ENCODE results near the gene CCDC187.

CCDC187 gene

DNA sequence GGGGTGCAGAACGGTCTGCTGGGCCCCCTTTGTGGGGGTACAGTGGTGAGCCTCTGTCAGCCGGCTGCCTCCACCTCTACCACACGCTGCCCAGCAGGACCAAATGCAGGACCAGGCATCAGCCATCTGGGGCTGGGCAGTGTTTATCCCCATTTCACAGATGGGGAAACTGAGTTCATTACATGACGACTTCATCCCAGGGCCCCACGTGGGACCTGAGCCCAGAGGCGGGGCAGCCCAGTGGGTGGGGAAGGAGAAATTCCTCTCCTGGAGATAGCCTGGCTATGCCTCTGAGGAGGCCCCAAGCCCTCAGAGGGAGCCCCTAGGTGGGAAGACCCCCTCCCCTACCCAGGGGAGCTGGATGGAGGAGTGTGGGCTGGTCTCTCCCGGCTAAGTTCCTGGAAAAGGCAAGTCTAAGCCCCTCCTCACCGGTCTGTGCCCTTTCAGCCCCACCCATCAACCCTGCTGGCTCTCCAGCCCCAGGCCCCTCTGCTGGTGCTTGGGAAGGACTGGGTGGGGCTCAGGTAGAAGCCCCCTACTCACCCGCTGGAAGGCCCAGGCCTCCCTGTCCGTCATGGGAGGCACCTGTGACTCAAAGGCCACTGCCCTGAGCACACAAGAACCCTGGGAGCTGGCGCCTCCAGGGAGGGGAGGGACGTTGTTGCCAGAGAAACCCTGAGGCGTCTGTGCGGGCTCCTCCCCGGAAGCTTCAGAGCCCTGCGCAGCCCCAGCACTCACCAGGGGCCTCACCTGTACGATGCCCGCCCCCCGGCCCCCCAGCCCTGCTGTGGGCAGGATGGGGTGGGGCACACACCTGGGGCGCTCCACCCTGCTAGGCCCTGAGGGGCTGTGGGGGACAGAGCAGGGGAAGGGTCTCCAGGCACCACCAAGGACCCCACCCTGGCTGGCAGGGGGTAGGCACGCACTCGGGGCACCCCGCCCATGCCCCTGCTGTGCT lies 7.4 kb upstream of the CCDC187 start:
- no peak for DNase-seq

DNA sequence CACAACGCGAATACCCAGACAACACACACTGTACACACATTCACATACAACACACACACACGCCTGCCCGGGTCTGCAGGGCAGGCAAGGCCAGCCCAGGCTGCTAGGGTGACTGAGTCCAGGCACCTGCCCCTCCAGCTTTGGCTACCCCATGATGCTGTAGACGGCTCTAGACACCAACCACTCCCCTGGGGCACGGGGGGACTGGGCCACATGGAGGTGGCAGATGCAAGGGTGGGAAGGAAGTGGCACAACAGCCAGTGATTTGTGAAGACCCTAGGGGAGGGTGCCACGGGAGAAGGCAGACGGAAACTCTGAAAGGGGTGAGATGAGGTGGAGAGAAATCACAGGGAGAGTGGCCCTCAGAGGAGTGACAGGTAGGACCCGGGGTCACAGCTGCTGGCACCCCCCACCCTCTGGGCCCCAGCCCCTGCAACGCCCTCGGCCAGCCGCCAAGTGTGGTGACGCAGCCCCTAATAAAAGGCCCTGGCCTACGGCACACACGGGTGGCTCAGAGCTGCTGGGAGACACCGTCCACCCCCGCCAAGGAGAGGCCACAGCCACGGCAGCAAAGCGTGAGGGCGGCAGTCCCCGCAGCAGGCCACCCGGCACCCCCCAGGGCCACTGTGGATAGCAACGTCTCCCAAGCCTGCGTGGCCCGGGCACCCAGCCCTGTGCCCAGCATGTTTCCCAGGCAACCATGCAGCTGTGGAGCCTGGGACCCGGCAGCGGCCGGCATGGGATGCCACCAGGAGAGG lies 6.6 kb upstream of the CCDC187 start:
- no peak for DNase-seq

DNA sequence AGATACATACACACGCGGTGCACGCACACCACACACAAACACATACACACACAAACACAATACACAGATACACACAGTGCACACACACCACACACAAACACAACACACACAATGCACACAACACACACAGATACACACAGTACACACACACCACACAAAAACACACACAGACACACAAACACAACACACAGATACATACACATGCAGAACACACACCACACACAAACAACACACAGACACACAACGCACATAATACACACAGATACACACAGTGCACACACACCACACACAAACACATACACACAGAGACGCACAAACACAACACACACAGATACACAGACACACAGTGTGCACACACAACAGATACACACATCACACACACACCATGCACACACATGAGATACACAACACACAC lies 5.9 kb upstream of the CCDC187 start:
- DNase-seq, result no peak

DNA sequence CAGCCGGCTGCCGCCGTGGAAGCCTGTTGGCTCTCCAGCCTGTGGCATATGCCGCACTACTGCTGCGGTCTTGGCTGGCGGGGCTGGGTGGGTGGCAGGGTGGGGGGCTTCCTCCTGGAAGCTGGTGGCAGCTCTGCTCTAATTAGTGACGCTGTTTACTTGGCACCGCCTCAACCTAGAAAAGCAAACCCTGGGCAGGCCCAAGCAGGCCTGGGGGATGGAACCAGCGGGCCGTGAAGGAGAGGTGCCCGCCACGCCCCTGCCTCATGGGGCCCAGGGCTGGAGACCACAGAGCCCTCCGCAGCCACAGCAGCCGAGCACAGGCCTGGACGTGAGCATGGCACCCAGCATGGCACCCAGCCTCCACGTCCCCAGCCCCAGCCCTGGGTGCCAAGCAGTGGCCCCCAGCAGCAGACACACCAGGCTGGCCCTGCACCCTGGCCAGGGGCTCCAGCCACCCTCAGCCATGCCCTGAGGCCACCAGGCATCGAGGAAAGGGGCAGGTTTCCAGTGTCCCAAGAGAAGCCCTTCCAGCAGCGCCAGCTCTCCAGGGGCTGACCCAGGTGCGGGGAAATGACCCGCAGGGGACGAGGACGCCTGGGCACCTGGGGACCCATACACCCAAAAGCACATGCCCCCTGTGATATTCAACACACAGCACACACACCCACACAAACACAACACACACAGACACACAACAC lies 5.4 kb upstream of the CCDC187 start:
- peak; percentile 94 for DNase-seq

DNA sequence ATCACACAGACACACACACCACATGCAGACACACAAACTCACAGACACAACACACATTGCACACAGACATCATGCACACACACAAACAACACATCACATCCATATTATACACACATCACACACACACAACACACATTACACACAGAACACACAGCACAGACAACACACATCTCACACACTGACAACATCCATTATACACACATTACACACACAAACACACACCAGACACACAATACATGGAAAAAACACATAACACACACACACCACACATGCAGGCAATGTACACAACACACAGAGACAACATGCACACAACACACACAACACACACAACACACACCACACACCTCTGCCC lies 4.8 kb upstream of the CCDC187 start:
- no peak for DNase-seq

DNA sequence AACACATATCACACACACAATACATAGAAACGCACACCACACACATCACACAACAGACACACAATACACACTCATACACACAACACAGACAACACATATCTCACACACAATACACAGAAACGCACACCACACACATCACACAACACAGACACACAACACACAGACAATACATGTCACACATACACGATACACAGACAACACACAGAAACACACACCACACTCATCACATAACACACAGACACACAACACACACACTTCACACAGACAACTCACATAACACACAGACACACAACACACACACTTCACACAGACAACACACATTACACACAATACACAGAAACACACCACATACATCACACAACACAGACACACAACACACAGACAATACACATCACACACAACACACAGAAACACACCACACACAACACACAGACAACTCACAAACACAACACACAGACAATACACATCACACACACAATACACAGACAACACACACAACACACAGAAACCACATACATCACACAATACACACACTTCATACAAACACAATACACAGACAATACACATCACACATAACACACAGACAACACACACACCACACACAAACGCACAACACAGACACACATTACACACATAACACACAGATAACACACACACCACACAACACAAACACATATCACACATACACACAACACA lies 4.3 kb upstream of the CCDC187 start:
- no peak for DNase-seq

DNA sequence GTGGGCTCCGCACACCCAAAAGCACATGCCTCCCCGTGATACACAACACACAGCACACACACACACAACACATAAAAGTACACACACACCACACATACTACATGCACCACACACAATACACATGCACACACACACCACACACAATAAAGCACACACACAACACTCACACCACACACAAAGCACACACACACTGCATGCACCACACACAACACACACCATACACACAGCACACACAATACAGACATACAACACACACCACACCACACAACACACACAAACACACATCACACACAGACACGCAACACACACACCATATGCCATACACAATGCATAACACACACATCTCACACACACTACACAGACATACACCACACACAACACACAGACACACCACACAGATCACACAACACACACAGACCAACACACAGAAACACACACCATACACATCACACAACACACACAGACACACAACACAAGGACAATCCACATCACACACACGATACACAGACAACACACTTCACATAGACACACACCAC lies 3.4 kb upstream of the CCDC187 start:
- no peak for DNase-seq

DNA sequence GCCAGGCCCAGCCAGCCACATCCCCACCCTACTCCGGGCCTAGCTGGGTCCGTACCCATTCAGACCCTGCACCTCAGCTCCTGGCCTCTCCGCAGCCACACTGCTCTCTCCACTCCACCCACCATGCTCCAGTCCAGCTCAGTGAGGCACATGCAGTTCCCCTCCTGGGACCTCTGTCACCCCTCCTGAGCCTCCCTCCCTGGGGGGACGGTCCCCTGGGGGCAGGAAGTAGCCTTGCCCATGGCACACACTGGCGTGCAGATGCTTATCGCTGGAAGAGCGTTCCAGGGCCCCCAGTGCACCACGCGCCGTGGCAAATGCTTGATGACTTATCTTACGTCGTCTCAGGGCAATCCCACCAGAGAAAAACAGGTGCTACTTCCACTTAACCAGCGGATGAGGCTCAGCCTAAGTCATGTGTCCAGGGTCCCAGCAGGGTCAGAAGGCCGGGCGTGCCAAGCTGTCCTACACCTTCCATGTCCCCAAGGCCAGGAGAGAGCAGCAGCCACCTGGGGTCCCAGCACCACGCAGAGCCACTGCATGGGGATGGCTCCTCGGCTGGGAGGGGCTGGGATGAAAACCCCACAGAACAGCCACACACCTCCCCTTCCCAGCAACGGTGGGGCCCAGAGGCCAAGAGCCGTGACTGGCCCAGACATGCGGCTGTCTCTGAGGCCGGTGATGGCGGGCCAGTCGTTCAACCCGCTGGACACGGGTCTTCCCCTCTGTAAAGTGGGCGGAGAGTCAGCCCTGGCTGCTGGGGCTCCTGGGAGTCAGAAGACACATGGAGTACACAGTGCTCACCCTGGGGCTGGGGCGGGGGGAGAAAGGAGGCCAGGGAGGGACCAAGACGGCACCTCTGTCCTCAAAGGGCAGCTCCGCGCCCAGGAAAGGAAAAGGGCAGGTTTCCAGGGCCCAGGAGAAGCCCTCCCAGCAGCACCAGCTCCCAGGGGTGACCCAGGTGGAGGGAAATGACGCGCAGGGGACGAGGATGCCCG lies 2.6 kb upstream of the CCDC187 start:
- no peak for DNase-seq

DNA sequence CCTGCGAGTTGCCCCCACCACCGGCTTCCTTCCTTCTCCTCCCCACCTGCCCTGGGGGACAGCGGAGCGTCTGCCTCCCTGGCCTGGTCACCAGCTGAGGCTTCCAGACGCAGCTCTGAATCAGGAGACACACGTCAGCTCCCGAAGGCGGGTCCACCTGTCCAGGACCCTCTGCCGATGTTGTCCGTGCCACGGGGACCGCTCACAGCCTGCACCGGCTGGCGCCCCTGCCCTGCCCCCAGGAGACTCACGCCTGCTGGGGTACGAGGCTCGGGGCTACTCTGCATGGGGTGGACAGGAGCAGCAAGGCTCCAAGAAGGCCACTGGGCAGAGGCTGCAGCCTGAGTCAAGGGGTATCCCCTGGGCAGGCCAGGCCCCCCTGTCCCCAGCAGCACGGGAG lies 1.9 kb upstream of the CCDC187 start:
- no peak for DNase-seq

DNA sequence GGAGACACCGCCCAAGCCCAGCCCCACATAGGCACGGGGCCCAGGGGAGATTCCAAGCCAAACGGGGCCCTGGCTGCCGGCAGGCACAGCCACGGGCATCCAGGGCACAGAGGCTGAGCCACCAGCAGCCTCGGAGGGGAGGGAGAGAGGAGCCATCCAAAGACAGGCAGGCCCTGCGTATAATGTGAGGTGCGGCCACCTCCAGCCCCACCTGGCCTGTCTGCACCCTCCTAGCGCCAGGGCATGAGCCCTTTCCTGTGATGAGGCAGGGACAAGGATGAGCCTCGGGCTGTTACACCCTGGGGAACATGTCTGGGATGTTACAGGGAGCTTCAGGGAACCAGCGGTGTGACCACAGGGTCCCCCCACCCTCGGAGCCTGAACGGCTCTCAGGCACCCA lies 1.1 kb upstream of the CCDC187 start:
- no peak for DNase-seq

DNA sequence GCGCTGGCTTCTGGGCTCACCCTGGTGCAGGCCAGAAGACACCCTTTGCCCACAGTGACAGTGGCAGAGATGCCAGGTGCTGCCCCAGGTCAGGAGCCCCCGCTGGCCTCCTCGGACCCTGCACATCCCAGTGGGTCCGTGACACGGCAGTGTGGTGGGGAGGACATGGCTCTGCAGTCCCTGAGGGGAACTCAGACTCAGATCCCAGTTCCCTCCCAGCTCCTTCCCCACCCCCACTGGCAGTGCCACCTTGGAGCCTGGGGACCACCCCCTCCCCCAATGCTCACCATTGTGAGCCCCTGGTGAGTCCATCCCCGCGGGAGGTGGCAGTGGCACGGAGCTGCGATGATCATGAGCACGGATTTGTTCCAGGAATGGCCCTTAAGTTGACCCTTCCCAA lies 562 bp upstream of the CCDC187 start:
- DNase-seq, result no peak

DNA sequence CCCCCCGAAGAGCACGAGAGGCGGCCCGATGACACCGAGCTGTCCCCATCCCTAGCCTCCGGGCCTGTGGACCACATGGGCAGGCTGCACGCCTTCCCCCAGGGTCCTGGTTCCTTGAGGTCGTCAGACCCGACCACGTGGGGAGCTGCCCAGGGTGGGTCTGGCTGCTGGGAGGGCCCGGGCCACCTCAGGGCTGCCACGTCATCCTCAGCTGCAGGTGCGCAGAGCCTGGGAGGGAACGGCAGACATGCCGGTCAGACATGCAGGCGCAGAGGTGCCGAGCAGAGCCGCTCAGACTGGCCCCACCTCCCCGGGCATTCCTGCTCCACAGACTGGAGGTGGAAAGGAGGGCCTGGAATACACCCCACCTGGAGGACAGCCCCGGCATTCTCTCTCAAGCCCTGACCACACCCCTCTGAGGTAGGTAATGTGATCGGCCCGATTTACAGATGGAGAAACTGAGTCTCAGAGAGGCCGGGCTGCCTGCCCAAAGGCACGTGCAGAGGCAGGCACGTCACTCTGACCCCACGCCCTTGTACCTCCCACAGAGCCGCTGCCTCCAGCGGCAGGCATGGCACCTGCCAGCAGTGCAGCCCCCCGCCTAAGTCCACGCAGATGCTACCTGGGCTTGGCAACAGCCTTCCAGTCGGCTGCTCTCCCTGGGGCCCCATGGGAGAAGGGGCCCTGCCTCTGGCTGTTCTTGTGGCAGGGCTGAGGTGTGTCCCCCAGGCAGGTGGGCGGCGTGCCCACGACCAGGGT lies 649 bp downstream of the CCDC187 start:
- DNase-seq, result no peak

DNA sequence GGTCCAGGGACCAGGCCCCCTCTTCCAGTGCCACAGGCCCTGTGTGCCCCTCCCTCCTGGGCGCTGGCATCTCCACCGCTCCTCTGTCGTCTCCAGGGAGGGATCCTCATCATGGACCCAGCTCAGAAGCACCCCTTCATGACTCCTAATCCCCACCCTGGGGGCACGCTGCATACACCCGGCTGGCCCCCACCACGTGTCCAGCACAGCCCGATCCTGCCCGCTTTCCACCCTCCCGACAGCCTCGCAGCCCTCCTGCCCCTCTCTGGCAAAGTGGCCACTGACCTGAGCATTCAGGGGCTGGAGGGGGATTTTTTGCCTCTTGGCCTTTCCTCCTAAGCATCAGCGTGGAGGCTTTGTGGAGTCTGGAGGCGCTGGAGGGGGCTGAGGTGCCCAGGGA lies 1.4 kb downstream of the CCDC187 start:
- no peak for DNase-seq

DNA sequence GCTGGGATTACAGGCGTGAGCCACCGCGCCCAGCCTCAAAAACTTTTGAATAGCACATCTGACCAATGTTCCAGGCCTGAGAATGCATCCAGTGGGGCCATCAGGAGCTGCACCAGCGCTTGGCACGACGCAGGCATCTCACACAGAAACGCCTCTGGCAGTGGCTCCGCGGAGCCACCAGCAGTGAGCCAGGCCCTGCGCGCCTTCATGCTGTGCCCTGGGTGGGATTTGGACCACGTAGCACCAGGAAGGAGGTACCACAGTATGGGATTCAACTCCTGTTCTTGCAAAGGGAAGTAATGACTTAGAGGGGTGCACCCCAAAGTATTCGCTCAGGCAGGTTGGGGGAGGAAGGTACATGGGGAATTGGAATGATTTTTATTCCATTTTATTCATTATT lies 3.0 kb downstream of the CCDC187 start:
- no peak for DNase-seq

DNA sequence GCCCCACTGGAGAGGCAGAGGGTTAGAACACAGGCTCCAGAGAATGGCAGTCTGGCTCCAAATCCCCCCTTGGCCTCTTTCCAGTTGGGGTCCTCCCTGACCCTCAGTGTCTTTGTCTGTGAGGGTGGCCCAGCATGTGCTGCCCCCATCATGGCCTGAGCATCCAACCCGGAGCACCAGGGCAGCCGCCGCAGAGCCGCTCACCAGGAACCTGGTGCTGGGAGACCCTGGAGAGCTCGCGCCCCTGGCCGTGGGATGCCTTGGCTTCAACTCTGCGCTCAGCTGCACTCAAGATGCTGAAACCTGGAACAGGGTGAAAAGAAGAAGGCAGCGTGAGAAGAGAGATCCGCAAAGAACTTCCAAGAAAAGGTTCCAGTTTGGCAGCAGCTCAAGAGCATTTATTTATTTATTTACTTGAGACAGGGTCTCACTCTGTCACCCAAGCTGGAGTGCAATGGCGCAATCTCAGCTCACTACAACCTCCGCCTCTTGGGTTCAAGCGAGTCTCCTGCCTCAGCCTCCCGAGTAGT lies 3.8 kb downstream of the CCDC187 start:
- DNase-seq, result no peak

DNA sequence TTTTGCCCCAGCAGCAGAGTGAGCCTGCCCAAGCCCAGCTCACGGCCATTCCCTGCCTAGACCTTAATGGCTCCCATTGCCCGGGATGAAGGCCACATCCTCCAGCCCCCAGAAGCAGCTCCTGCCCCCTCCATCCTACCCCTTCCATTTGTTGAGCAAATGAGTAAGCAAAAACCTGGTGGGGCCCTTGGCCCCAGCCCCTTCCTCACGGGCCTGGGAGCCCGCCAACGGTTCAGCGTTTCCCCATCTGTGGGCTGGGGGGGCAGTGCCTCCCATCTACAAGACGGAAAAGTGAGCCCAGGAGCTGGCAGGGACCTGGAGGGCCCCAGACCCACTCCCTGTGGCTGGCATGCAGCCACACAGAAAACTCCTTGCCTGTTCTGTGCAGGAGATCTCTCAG lies 4.4 kb downstream of the CCDC187 start:
- DNase-seq, result no peak

DNA sequence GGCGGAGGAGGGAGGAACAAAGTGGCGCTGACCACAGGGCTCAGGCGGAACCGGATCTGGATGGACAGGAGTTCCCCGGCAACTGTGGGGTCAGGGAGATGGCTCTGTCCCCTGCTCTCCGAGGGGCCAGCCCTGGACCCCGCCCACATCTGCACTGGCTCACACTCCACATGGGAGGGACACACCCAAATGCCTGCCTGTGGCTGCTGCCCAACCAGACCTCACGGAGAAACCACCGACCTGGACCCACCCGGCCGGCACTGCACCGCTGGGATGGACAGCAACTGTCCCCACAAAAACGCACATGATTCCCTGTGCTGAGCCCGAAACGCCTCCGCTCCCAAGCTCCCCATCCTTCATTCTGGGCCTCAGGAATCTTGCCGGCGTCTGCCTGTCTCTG lies 4.8 kb downstream of the CCDC187 start:
- no peak for DNase-seq

DNA sequence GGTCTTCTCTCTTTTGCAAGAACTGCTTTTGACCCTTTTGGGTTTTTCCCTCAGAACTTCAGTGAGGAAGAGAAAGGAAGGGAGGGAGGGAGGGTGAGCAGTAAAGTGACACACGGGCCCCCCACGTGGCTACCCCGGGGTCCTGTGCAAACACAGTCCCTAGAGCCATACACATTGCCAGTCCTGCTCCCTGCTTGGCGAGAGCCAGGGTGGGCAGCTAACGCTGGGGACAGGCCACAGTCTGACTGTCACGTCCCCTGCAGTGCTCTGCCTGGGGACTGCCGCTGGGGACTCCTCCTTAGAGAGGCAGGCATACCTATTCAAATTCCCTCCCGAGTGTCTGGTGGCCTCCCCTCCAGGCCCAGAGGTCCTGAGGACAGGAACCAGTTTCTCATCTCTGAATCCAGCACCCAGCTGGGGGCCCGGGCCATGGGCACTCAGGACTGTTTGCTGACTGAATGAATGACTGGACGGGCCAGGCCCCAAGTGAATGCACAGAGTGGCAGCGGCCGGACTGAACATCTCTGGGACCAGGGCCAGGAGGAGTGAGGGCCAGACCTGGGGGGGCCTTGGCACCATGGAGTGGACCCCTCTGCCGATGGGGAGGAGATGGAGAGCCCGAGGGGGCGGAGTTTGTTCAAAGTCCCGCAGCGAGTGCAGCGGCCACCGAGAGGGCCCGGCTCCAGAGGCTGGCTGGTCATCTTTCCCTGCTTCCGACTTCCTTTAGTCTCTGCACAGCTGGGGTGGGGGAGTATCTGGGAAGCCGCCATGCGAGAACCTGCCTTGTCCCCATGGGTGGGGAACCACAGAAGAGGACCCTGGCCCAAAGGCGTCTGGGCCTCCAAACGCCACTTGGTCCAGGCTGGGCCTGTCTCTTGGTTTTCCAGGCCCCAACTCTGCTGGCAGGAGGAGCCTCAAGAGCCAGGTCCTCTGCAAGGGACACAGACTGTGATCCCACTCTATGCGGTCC lies 5.8 kb downstream of the CCDC187 start:
- no peak for DNase-seq

DNA sequence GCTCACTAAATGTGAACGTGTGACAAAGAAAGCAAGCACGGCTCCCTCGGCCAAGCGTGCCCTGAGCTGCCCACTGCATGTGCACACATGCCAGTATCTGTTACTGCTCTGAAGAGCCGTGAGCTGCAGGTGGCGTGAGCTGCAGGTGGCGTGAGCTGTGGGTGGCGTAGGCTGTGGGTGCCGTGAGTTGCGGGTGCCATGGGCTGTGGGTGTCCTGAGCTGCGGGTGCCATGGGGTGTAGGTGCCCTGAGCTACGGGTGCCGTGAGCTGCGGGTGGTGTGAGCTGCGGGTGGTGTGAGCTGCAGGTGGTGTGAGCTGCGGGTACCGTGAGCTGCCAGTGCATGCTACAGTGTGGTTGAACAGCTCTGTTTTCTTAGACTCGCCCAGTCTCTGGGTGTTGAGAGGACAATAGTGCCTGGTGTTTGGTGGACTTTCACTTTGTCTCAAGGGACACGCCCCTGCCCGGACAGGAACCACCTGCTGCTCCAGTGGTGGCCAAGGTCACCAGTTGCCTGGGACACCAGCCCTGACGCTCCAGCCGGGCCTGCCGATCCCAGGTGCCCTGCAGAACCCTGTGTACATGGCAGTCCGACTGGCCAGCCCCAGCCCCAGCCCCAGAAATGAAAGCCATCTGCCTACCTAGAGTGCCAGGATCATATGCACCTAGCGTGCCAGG lies 6.7 kb downstream of the CCDC187 start:
- DNase-seq, result no peak
